Activated B cell treated with CpG ODN at 0.5 μM for 24 hours (primary cell): ENCODE measurements around the gene TREX2. TPM values are rescaled to one million over a fixed set of nuclear protein-coding genes. Genes with fewer than 3 reads are reported as not detected.
A peak's percentile ranks its signal among the peaks of the same experiment; 100 is the strongest.

Source experiments
- ATAC-seq: fragments of 200-7000 bp; cut with Tn5 transposase; one replicate; pipeline ENCODE4 v1.10.0; 2021; ENCODE audit warnings: low read depth, mild to moderate bottlenecking, moderate library complexity
- CTCF ChIA-PET: fragments of 350-600 bp; sonication (Branson Sonifier 250); formaldehyde crosslinking; loops from one replicate; lab custom pipeline; 2021; ENCODE audit warnings: antibody characterized with exemption; lab: Charles Lee
- POLR2A ChIA-PET: fragments of 350-600 bp; sonication (Branson Sonifier 250); formaldehyde crosslinking; loops from one replicate; lab custom pipeline; 2021; ENCODE audit warnings: antibody characterized with exemption; lab: Charles Lee
- DNase-seq: peaks from one replicate; pipeline ENCODE4 v3.0.0; 2022
- H3K27ac Mint-ChIP-seq: one replicate; pipeline ENCODE4 v1.8.0; 2020; ENCODE audit warnings: mixed read lengths
- H3K27me3 Mint-ChIP-seq: one replicate; pipeline ENCODE4 v1.8.0; 2021; ENCODE audit warnings: mixed read lengths
- H3K36me3 Mint-ChIP-seq: one replicate; pipeline ENCODE4 v1.8.0; 2021; ENCODE audit warnings: low read depth, mixed read lengths
- H3K4me1 Mint-ChIP-seq: one replicate; pipeline ENCODE4 v1.8.0; 2021; ENCODE audit warnings: mixed read lengths
- H3K4me3 Mint-ChIP-seq: one replicate; pipeline ENCODE4 v1.8.0; 2020; ENCODE audit warnings: mild to moderate bottlenecking, mixed read lengths
- H3K9me3 Mint-ChIP-seq: one replicate; pipeline ENCODE4 v1.8.0; 2020; ENCODE audit warnings: mixed read lengths
- CTCF ChIP-seq: fragments of 200-600 bp; IDR thresholded peaks from one replicate; pipeline ENCODE4 v1.8.0; 2022; ENCODE audit warnings: antibody characterized with exemption, mild to moderate bottlenecking
- intact Hi-C: fragments of 100-400 bp; cut with micrococcal nuclease; formaldehyde crosslinking; loops from one replicate; pipeline ENCODE4 v1.15.1; 2024
- total RNA-seq: library from RNA; stranded (reverse); gene quantifications from 2 replicates; pipeline ENCODE4 v1.2.3, GENCODE V29; 2022

Gene TREX2
- total RNA-seq, 1 donor from 2014 or later = 3.2 TPM

GRCh38 chrX:153412746-153413720 is 32.8 kb downstream of the TREX2 start:
- H3K9me3 Mint-ChIP-seq = no peaks in the 10 kb centered on the region
- H3K27ac Mint-ChIP-seq = no peak overlapping the region
- no peak for DNase-seq
- ChIA-PET CTCF (no interaction called here), POLR2A (no interaction called here)
- no peaks in the 10 kb centered on the region for H3K36me3 Mint-ChIP-seq
- no peaks in the 10 kb centered on the region for H3K27me3 Mint-ChIP-seq
- TF ChIP-seq CTCF = no peak
- no peak for ATAC-seq
- no peak overlapping the region for H3K4me3 Mint-ChIP-seq
- intact Hi-C loops = loop anchor here (5.0 kb wide), 1 partner anchor 76 kb away; no protein-coding TSS in a partner anchor
- H3K4me1 Mint-ChIP-seq = peaks cover 10% of the 10 kb centered on the region

- H3K4me1 Mint-ChIP-seq = peaks cover 10% of the 10 kb centered on the region
- no peak for DNase-seq
- intact Hi-C loops = loop anchor here (5.0 kb wide), 1 partner anchor 75 kb away; no protein-coding TSS in a partner anchor
- no peaks in the 10 kb centered on the region for H3K36me3 Mint-ChIP-seq
- peak overlapping the region; percentile 75 for H3K4me3 Mint-ChIP-seq
- no peak for ATAC-seq
- no peak for TF ChIP-seq CTCF
- CTCF ChIA-PET = no interaction called here
- no peaks in the 10 kb centered on the region for H3K9me3 Mint-ChIP-seq
- no peak overlapping the region for H3K27ac Mint-ChIP-seq
- H3K27me3 Mint-ChIP-seq = no peaks in the 10 kb centered on the region
- POLR2A ChIA-PET = no interaction called here
Measured at GRCh38 chrX:153411988-153412574, 33.8 kb downstream of the TREX2 start.

- H3K27ac Mint-ChIP-seq = no peak within 1 kb of the TSS
- TF ChIP-seq CTCF = no peak
Measured at GRCh38 chrX:153411255-153411987, 34.4 kb downstream of the TREX2 start, which contains the start of gene ZFP92. ZFP92 (plus strand) TSS chrX:153411472; CDS start chrX:153418323, 6,851 bp downstream.

GRCh38 chrX:153410888-153411254 is 35.0 kb downstream of the TREX2 start:
- no peaks in the 10 kb centered on the region for H3K27me3 Mint-ChIP-seq
- H3K9me3 Mint-ChIP-seq = no peaks in the 10 kb centered on the region
- DNase-seq (no peak), ATAC-seq (no peak)
- no peaks in the 10 kb centered on the region for H3K36me3 Mint-ChIP-seq
- no peak for TF ChIP-seq CTCF
- ChIA-PET POLR2A (no interaction called here), CTCF (no interaction called here)
- intact Hi-C loops = loop anchor here (5.0 kb wide), 1 partner anchor 74 kb away; no protein-coding TSS in a partner anchor
- H3K27ac Mint-ChIP-seq = no peak overlapping the region
- H3K4me1 Mint-ChIP-seq = peaks cover 10% of the 10 kb centered on the region
- H3K4me3 Mint-ChIP-seq = peak overlapping the region; percentile 72

More at GRCh38 chrX:153411255-153411987, 34.4 kb downstream of the TREX2 start, which contains the start of gene ZFP92:
- peak; percentile 86 for ATAC-seq
- intact Hi-C loops = loop anchor here (5.0 kb wide), 1 partner anchor 74 kb away; no protein-coding TSS in a partner anchor
- ChIA-PET POLR2A (no interaction called here), CTCF (no interaction called here)
- Mint-ChIP-seq H3K4me1 (peaks cover 10% of the 10 kb centered on the region), H3K9me3 (no peaks in the 10 kb centered on the region), H3K36me3 (no peaks in the 10 kb centered on the region), H3K4me3 (peak within 1 kb of the TSS; percentile 75), H3K27me3 (no peaks in the 10 kb centered on the region)
- DNase-seq = peak; percentile 43
